SKM-1 (cell line): ENCODE results near the gene DAB2IP.

Experiments used
- DNase-seq: peaks from one replicate; lab custom pipeline; 2025; ENCODE audit not compliant: unreplicated experiment; lab: John Stamatoyannopoulos, UW

DAB2IP gene

DNA sequence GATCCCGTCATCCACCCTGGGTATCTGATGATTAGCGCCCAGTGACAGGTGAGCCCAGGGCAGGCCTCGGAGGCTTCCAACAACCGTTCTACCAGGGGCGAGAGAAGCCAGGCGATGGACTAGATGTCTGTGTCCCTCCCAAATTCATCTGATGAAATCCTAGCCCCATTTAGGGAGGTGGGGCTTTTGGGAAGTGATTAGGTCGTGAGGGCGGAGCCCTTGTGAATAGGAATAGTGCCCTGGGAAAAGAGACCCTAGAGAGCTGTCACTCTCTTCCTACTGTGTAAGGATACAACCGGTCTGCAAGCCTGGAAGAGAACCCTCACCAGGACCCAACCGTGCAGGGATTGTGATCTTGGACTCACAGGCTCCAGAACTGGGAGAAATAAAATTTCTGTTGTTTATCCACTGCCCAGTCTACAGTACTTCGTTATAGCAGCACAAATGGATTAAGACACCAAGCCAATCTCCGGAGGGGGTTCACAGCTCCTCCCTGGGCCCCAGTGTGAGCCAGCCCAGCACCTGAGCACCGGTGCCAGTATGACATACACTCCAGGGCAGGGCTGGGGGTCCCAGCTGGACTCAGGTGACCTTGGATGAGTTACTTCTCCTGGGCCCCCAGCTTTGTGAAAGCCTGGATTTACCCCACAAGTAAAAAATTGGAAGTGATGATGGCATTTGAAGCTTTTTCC, 162.2 kb downstream of the DAB2IP start:
- no peak for DNase-seq

DNA sequence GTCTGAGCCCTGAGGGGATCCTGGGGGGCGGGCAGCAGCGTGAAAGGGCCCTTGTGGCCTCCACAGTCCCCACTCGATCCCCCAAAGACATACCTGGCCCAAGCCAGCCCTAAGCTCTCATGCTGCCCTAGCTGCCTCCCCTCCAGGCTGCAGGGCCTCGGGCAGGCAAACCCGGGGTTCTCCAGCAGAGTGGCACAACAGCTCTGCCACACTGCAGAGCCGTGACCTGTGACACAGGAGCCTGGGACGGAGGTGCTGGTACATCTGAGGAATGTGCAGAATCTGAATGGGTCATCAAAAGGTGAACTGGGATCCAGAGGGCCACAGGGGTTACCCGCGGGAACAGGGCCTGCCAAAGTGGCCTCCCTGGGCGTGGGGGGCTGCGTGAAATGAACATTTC, 163.2 kb downstream of the DAB2IP start:
- DNase-seq = no peak

DNA sequence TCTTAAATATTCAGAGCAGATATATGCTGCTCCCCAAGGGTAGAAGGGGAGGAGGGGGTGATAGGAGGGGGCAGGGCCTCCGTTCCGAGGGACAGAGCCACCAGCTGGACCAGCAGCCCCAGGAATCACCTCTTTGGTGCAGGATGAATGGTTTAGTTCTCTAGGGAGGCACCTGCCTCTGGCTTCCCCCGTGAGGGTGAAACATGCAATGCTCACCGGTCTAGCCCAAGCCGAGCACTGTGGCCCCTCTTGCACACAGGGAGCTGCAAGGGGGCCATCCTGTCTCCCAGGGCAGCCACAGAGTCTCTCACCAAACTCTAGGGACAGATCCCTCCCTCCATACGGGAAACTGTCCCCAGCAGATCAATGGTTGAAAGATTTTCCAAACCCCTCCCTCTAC, 163.7 kb downstream of the DAB2IP start:
- no peak for DNase-seq

DNA sequence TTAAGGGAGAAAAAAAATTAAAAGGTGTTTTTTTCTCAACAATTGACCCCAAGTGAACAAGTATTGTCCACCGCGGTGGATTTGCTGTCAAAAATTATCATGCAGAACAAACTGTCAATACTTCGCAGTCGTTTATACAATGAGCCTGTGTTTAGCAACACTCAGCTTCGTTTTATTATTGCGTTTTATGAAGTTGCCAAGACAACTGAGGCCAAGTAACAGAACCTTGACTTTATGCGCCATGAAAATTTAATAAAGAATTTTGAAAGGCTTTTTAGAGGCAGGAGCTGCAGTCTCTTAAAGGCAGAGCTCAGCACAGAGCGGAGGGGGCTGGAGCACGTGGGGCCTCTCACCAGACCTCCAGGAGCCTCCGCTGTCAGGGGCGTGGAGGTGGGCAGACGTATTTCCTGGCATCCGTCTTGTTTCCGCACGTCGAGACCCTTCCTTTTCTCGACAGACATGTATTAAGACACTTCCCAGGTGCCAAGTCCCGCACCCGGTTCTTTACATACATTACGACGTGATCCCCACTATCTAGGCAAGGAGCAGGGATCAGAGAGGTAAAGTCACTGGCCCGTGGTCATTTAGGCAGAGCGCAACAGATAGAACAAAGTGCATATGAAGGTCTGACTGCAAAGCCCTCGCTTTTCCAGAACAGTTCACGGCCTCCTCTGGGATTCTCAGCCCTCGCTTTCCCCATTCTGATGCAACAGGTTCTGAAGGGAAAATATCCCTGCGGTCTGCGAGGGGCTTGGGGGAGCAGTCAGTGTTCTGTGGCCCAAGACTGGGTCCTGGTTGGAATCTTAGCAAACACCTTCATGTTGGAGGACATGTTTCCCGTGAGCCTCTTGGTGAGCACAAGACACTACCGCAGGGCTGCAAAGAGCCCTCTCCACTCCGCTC, 164.4 kb downstream of the DAB2IP start:
- no peak for DNase-seq

DNA sequence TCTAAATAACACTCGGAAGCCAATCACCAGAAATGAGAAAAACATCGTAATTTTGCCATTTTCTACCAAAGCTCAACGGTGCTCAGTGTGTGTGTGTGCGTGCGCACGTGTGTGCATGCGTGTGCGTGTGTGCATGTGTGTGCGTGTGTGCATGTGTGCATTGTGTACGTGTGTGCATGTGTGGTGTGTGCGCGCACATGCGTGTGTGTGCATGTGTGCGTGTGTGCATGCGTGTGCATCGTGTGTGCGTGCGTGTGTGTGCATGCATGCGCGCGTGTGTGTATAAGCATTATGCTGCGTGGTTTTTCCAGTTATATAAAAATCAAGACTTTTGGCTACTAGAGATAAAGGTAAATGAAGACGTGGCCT, 165.0 kb downstream of the DAB2IP start:
- no peak for DNase-seq

DNA sequence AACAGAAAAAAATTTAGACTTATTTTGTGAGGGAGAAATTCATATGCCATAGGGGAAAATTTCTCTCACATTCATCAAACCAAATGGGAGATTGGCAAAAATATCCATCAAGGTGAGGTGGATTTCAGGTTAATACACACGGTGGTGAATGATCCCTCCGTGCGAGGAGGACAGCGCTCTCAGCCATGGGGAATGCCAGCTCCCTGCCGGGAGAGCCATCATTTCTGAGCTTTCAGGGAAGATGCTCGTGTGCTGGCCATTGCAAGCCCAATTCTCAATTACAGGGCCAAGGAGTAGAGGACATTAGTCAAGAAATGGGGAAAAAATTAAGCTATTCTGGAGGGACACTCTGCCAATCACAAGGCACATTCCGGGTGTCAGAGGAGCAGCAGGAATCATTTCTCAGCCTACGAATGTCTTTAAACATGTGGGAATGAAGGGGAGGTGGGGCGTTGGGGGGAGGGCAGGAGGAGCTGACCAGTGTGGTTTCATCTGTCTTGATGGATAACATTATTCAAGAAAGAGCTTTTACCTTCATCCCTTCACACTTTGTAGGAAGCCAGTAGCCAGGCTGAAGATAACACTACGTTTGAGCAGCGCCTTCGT, 165.5 kb downstream of the DAB2IP start:
- DNase-seq = no peak

DNA sequence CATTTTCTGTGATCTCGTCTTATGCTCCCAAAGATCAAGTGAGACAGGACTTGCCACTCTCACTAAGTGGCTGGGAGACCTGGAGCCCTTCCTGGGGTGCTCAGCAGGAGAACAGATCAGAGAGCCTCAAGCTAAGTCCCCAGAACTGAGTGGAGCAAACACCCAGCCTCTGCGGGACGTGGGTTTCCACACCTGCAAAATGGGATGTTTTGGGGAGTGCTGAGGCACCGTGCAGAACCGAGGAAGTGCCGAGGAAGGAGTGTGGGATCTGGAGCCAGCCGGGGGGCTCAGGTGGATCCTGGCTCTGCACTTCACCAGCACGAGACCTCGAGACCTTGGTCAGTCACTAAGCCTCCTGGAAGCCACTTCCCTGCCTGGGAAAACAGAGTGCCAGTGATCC, 166.0 kb downstream of the DAB2IP start:
- DNase-seq = no peak

DNA sequence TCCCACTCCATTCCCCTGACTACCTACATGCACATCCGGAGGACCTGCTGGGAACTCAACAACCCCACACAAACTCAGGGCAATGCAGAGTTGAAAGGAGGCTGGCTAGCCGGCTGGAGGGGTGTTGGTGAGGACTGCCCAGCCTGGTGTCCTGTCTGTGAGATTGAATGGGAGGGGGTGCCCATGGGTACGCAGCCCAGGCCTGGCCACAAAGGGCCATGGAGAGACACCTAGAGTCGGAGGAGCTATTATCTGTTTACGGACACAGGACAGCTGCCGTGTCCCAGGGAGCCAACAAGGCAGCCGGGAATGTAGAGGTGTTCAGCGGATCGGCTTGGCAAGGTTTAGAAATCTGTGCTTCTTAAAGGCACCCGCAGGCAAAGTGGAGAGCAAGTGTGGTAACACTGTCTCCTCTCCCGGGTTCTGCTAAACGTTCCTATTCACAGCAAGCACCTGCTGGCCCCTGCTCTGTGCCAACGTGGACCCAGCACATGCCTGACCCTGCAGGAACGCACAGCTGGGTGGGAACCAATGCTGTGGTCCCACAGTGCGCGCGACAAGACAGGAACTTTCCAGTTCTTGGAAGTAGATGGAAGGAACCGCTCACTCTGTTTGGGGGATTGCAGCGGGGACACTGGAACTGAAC, 166.7 kb downstream of the DAB2IP start:
- no peak for DNase-seq

DNA sequence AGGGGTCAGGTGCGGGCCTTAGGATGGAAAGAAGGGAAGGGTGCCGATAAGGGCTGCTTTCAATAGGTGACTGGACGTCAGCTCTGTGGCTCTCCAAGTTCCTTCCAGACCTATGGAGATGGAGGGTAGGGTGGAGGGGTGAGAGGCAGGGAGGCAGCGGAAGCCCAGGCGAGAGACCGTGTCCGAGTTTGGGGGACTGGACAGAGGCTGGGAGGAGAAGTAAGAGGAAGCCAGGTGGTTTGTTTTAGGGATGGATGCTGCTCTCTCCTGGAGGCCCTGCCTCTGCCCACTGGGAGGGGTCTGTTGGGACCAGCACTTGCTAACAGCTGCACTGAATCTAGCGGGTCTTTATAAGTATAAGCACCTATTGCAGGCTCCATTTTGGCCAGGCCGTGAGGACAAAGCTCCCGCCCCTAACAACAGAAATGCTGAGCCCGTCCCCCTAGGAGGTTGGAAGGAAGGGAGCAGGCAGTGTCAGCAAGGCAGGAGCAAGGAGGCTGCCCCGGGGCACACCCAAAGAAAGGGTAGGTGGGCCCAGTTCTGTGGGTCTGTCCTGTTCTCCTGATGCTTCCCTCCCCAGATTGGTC, 167.5 kb downstream of the DAB2IP start:
- no peak for DNase-seq

DNA sequence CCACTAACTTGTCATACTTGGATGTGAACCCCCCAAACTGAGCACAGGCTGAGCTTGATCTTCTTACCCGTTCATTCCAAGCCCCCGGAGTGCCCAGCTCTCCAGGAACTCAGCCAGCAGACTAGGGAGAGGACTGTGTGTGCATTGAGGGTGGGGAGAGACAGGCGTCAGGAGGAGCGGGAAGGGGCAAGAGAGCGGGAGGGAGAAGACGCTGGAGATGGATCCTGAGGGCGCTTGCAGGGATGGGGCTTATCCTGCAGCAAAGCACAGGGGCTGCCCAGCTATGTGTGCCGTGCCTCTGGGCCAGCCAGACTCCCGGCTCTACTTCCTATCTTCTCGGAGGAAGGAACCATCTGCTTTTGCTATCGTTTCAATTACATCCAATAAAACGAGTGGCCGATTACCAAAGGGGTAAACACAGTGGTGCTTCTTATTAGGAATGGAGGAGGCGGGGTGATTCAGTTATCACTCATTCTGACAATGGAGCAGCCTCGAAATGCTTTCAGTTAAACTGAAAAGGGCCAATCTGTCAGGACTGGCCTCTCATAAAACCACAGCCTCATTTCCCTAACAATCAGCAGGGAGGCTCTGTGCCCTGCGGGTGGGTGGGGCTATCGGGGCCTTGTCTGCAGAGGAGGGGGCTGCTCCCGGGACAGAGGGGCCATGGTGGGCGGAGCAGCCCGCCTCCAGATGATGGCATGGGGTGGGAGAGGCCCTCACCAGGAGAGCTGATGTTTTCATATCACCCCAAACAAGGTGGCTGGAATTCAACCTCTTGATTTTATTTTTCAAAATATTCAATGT, 168.2 kb downstream of the DAB2IP start:
- no peak for DNase-seq

DNA sequence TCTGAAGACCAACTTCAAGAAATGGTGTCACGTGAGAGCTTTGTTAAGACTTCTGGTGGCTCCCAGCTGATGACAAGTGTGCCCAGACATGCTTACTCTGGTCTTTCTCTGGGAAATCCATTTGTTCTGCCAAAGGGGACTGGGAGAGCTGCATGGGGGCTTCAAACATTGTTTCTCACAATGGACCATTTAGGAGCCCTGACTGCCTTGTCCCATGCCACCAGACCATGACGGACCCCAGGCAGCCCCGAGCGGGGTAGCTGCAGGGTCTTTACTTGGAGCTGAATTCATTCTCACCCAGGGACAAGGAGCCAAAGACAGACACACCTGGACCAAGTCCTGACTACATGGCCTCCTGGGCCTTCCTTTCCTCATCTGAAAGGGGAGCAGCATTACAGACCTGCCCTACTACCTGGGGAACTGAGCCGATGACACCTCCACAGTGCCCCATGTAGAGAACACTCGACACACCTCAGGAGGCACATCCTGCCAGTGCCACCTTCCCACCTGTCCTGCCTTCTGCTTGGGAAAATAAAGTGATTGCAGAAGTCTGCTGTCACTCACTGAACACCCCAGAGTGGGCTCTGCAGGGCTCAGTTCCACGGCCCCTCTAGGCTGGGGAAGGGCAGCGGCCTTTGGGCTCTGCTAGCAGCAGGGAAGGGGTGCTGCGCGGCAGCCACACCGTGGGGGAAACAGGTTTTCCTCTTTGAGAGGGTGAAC, 169.0 kb downstream of the DAB2IP start:
- DNase-seq = no peak

DNA sequence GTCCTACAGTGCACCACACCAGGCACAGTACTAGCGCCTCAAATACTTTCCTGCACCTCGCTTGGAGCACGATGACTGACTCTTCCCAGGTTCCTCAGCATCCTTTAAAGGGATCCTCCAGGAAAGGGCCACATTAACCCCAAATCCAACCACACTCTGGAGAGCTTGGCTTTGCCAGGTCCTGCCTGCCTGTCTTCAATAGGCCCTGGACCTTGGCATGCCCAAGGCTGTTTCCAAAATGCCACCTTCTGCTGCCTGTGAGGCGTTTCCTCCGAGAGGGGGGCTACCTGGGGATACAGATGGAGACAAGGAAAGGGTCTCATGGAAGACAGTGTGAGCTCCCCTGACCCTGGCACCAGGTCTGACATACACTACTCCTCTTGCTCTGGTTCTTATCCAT, 169.9 kb downstream of the DAB2IP start:
- no peak for DNase-seq

DNA sequence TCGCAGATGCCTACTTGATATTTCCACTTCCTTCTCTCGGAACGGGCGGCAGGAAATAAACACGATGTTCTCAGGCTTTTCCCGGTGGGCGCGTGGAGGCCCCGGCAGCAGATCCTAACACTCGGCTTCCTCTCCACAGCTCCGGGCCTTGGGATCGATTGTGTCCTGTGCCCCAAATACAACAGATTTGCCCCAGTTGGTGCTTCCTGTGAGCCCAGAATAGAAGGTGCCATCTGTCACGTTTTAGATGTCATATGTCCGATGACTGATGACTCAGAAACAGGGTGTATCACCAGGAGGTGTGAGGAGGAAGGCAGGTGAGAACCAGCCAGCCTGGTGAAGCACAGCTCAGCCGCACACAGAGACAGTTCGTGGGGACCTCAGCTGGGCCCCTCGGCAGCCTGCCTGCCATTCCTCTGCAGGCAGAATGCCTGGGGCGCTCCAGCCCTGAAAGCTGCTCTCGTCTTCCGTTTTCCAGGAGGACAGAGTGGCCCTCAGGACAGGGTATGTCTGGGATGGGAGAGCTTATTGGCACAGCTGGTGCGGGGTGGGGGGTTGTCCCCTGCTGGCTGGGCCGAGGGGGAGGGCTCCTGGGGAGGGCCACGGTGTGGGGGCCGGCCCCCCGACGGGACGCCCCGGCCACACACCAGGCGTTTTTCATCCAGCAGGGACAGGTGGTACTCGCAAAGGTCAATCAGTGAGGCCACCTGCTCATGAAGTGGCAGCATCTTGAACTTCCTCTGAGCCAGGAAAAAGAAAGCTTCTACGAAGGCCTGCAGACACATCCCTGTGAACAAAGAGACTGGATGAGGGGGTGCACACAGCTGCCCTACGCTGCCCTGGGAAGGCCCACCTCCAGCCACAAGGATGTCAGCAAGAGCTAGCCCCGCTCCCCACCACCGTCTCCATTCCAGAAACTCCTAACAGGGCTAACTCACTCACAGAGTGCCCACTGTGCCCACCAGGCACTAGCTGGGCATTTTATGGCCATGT, 171.0 kb downstream of the DAB2IP start:
- no peak for DNase-seq

DNA sequence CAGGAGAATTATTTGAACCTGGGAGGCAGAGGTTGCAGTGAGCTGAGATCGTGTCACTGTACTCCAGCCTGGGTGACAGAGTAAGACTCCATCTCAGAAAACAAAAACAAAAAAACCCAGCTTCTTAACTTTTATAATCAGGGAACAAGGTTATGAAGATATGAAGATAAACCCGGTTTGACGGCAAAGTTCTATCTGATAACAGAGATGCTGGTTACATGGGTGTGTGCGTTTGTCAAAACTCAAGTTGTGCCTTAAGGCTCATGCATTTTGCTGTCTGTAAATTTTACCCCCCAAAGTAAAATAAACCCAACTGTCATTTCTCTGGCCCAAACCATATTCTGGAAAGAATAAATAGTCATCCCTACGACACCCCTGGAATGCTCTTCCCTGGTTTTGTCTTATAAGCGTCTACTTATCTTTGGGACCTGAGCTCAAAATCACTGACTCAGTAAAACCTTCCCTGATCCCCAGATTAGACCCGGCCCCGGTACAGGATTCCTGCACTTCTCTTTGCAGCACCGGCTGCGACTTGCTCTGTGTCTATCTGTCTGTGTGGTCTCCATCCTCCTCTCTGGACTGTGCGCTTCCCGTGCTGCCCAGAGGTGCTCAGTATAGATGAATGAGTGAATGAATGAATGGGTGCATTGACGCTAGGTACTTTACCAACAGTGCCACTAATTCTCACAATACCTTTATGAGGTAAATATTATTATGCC, 172.2 kb downstream of the DAB2IP start:
- no peak for DNase-seq

DNA sequence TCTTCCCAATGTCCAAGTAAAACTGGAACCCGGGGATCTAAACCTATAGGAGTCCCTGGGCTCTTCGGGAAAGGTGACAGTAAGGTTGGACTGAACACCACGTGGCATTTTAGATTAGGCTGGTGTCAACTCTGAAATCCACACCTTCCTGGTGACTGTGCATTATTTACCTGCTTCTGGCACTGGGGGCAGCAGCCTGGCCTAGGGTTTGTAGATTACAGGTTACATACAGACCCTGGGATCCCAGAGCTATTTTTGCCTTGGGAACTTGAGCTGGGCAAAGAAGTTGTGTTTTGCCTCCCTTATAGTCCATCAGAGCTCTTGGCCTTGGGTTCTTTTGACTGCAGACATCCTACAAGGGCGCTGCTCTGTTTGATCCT, 173.2 kb downstream of the DAB2IP start:
- no peak for DNase-seq

DNA sequence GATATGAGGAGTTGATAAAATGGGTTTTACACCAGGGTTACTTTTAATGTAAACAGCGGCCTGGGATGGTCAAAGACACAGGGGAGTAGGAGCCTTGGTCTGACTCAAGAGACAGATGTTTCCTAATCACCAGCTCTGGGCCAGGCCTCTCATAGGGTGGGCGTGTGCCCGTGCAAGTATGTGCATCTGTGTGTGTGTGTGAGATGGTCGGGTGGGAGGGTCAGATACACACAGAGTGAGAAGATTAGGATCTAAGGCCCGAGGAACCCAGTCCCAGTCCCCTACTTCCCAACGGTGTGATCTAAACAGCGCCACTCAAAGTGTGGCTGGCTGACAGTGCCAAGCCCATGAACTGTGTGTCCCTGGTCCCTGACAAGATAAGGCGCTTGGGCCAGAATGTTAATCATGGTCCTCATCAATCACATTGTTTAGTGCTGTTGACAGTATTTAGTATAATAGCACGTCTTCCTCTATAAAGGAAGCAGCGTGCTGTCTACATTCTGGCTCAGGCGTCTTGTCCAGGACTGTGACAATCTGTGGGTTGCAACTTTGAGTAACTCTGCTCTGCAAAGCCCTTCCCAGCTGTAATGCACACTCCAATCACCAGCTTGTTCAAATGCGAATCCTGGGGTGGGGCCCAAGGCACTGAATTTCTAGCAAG, 173.7 kb downstream of the DAB2IP start:
- DNase-seq = no peak

DNA sequence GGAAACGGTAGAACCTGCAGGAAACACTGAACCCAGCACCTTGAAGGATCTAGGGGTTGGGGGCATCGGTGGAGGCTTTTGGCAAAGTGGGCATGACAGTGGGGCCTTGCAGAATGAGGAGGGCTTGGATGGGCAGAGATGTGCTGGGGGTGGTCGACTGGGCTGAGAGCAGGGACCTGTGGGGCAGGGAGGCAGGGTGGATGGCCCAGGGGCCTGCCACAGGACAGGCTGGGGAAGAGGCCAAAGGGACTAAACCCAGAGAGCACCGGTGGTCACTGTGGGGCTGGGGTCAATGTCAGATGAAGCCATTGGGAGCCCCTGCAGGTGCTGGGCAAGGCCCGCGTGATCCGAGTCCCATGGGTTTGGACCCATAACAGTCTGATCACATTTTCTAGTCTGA, 175.3 kb downstream of the DAB2IP start:
- DNase-seq = no peak
